H1 (cell line): ENCODE data around the gene ADCY5. TPM values are rescaled to one million over a fixed set of nuclear protein-coding genes. Genes with fewer than 3 reads are reported as not detected.

Experiments
- CTCF ChIA-PET: fragments of 300-600 bp; sonication (Branson Sonifier 250); formaldehyde crosslinking; loops from one replicate; lab custom pipeline; 2021; ENCODE audit not compliant: partially characterized antibody; lab: Charles Lee
- POLR2A ChIA-PET: fragments of 300-600 bp; sonication (Branson Sonifier 250); formaldehyde crosslinking; loops from one replicate; lab custom pipeline; 2021; ENCODE audit warnings: inconsistent platforms; ENCODE audit not compliant: partially characterized antibody; lab: Charles Lee
- DNase-seq, 2 experiments: peaks; one replicate each; pipeline versions ENCODE4 v3.0.0 to v3.0.0-alpha.2; 2010 to 2022; ENCODE audit warnings: low spot score in 2 of 2, low read depth in 1 of 2, mixed read lengths in 1 of 2
- FAIRE-seq: peaks from 2 replicates; lab custom pipeline; 2011; peaks lifted over from hg19 to GRCh38; lab: Jason Lieb, UNC
- H2AFZ ChIP-seq: 2 replicates; pipeline ENCODE4 v1.8.1; 2012; ENCODE audit warnings: low read length, inconsistent platforms
- H2AK5ac ChIP-seq: 2 replicates; pipeline ENCODE4 v1.6.1; 2013; ENCODE audit warnings: low read depth, low read length
- H2BK120ac ChIP-seq: replicated peaks from 2 replicates; pipeline ENCODE3; 2013; ENCODE audit warnings: low read depth, low read length, inconsistent platforms
- H2BK12ac ChIP-seq: 2 replicates; pipeline ENCODE4 v1.6.1; 2013; ENCODE audit warnings: low read depth, low read length
- H2BK15ac ChIP-seq: 2 replicates; pipeline ENCODE4 v1.6.1; 2013; ENCODE audit warnings: low read length
- H2BK20ac ChIP-seq: 2 replicates; pipeline ENCODE4 v1.6.1; 2013; ENCODE audit warnings: low read length
- H2BK5ac ChIP-seq: 2 replicates; pipeline ENCODE4 v1.6.1; 2013; ENCODE audit warnings: low read depth, low read length
- H3K14ac ChIP-seq: 2 replicates; pipeline ENCODE4 v1.6.1; 2013; ENCODE audit warnings: inconsistent platforms; ENCODE audit not compliant: insufficient read length
- H3K18ac ChIP-seq: 2 replicates; pipeline ENCODE4 v1.6.1; 2013; ENCODE audit warnings: low read length; ENCODE audit errors: extremely low read depth
- H3K23ac ChIP-seq: 2 replicates; pipeline ENCODE4 v1.6.1; 2013; ENCODE audit warnings: inconsistent platforms; ENCODE audit not compliant: insufficient read length
- H3K23me2 ChIP-seq: 2 replicates; pipeline ENCODE4 v1.6.1; 2013; ENCODE audit warnings: low read depth, low read length
- H3K27ac ChIP-seq: 2 replicates; pipeline ENCODE4 v1.6.1; 2011; ENCODE audit warnings: low read depth, low read length, inconsistent platforms
- H3K27me3 ChIP-seq, 4 experiments: replicated peaks in 1 of 4; 1 replicate in 1 of 4; 2 replicates in 3 of 4; pipeline versions ENCODE4 v1.6.1 to v1.8.1; 2011 to 2013; ENCODE audit warnings: low read length in 3 of 4, mild to moderate bottlenecking in 3 of 4, inconsistent platforms in 2 of 4, mixed read lengths in 2 of 4, moderate library complexity in 1 of 4; ENCODE audit not compliant: control insufficient read depth in 3 of 4, insufficient read depth in 3 of 4; ENCODE audit errors: extremely low read depth in 1 of 4
- H3K36me3 ChIP-seq, 4 experiments: 2 replicates each; pipeline versions ENCODE4 v1.6.1 to v1.8.1; 2011 to 2013; ENCODE audit warnings: mild to moderate bottlenecking in 4 of 4, low read length in 3 of 4, moderate library complexity in 2 of 4, control low read depth in 1 of 4, inconsistent platforms in 1 of 4; ENCODE audit not compliant: insufficient read depth in 4 of 4, control insufficient read depth in 2 of 4
- H3K4ac ChIP-seq: replicated peaks from 2 replicates; pipeline ENCODE3; 2013; ENCODE audit warnings: low read length, low read depth, mixed read lengths, inconsistent platforms; ENCODE audit not compliant: insufficient read length
- H3K4me1 ChIP-seq, 4 experiments: replicated peaks in 1 of 4; 1 replicate in 1 of 4; 2 replicates in 3 of 4; pipeline versions ENCODE4 v1.6.1 to v1.8.1; 2011 to 2013; ENCODE audit warnings: low read length in 3 of 4, inconsistent platforms in 2 of 4, mixed read lengths in 1 of 4; ENCODE audit not compliant: insufficient read depth in 4 of 4, control insufficient read depth in 3 of 4
- H3K4me2 ChIP-seq, 2 experiments: 2 replicates each; pipeline versions ENCODE4 v1.6.1 to v1.8.1; 2011 to 2013; ENCODE audit warnings: low read depth in 2 of 2, low read length in 2 of 2, control low read depth in 1 of 2, inconsistent platforms in 1 of 2, mild to moderate bottlenecking in 1 of 2; ENCODE audit not compliant: insufficient read depth in 1 of 2
- H3K4me3 ChIP-seq, 4 experiments: fragments of 200-600, 300-600 bp in 1 of 4; sonication (generic), shearing (Covaris generic), sonication (Bioruptor Twin) in 1 of 4; 2 replicates each; pipeline versions ENCODE4 v1.5.1 to v1.8.1; 2011 to 2016; ENCODE audit warnings: low read length in 4 of 4, low read depth in 3 of 4, control low read depth in 2 of 4, inconsistent platforms in 2 of 4, mild to moderate bottlenecking in 2 of 4, mixed read lengths in 1 of 4, moderate library complexity in 1 of 4; ENCODE audit not compliant: insufficient read depth in 2 of 4; ENCODE audit errors: extremely low read depth in 1 of 4
- H3K56ac ChIP-seq: replicated peaks from 2 replicates; pipeline ENCODE3; 2013; ENCODE audit warnings: low read depth, mild to moderate bottlenecking, mixed read lengths, low read length, inconsistent platforms; ENCODE audit not compliant: insufficient read length
- H3K79me1 ChIP-seq: 2 replicates; pipeline ENCODE4 v1.6.1; 2013; ENCODE audit warnings: low read depth, low read length, control low read depth
- H3K79me2 ChIP-seq, 2 experiments: 2 replicates each; pipeline versions ENCODE4 v1.6.1 to v1.8.1; 2012 to 2013; ENCODE audit warnings: low read length in 2 of 2, mild to moderate bottlenecking in 2 of 2, inconsistent platforms in 1 of 2; ENCODE audit not compliant: insufficient read depth in 2 of 2, control insufficient read depth in 1 of 2
- H3K9ac ChIP-seq, 4 experiments: replicated peaks in 1 of 4; 1 replicate in 1 of 4; 2 replicates in 3 of 4; pipeline versions ENCODE4 v1.6.1 to v1.8.1; 2011 to 2013; ENCODE audit warnings: low read depth in 3 of 4, low read length in 3 of 4, control low read depth in 2 of 4, mild to moderate bottlenecking in 2 of 4, moderate library complexity in 2 of 4, inconsistent platforms in 1 of 4; ENCODE audit errors: extremely low read depth in 1 of 4
- H3K9me3 ChIP-seq, 2 experiments: 2 replicates each; pipeline versions ENCODE4 v1.6.1 to v1.8.1; 2012 to 2013; ENCODE audit warnings: mild to moderate bottlenecking in 2 of 2, moderate library complexity in 2 of 2, control low read depth in 1 of 2, inconsistent platforms in 1 of 2, low read depth in 1 of 2, low read length in 1 of 2, mixed read lengths in 1 of 2; ENCODE audit not compliant: insufficient read depth in 2 of 2
- H4K20me1 ChIP-seq, 2 experiments: replicated peaks in 1 of 2; 2 replicates each; pipeline versions ENCODE3 to v1.8.1; 2011 to 2013; ENCODE audit warnings: inconsistent platforms in 2 of 2, low read length in 2 of 2, mild to moderate bottlenecking in 1 of 2; ENCODE audit not compliant: insufficient read depth in 2 of 2, control insufficient read depth in 1 of 2
- H4K5ac ChIP-seq: 2 replicates; pipeline ENCODE4 v1.6.1; 2013; ENCODE audit warnings: low read length, low read depth, mixed read lengths, inconsistent platforms; ENCODE audit not compliant: insufficient read length
- H4K8ac ChIP-seq: 2 replicates; pipeline ENCODE4 v1.8.0; 2013; ENCODE audit warnings: mild to moderate bottlenecking, moderate library complexity, low read length, inconsistent platforms; ENCODE audit not compliant: insufficient read depth; ENCODE audit errors: extremely low read depth
- H4K91ac ChIP-seq: replicated peaks from 2 replicates; pipeline ENCODE3; 2013; ENCODE audit warnings: low read length, mixed read lengths, inconsistent platforms; ENCODE audit not compliant: insufficient read length
- WGBS, 2 experiments: shearing (Covaris generic) in 1 of 2; methylation state at CpG; one replicate each; pipeline versions ENCODE4 v1.1.6 to v1.1.7; 2013 to 2015; ENCODE audit warnings: low lambda C conversion rate in 2 of 2, mixed read lengths in 2 of 2, inconsistent platforms in 1 of 2, low coverage in 1 of 2, missing lambda C conversion rate in 1 of 2; ENCODE audit not compliant: insufficient replicate concordance in 2 of 2, insufficient coverage in 1 of 2, insufficient read length in 1 of 2; ENCODE audit errors: extremely low coverage in 1 of 2, missing lambda C conversion rate in 1 of 2; 5-methylcytosine and 5-hydroxymethylcytosine counted together
- polyA plus RNA-seq, 7 experiments: library from polyadenylated mRNA; depleted of rRNA in 3 of 7; stranded (reverse) in 5 of 7; unstranded in 2 of 7; fragments of >200 nt in 5 of 7; fragments of 200-250 nt in 2 of 7; gene quantifications; 1 replicate in 5 of 7; 2 replicates in 1 of 7; 4 replicates in 1 of 7; pipeline versions ENCODE4 v1.2.1 to v1.2.3, GENCODE V29; 2011 to 2013; ENCODE audit warnings: missing spikeins in 2 of 7, mixed read lengths in 2 of 7
- total RNA-seq: library from RNA; stranded (reverse); fragmentation: NEBNext Ultra II Directional; extraction: Animal tissue kit (Norgen Biotek cat#: 25700); gene quantifications from 2 replicates; pipeline ENCODE4 v1.2.1, GENCODE V29; 2021

Gene ADCY5
- total and polyA plus RNA-seq, 2 of the 8 experiments (the other 6 are each of a cell fraction or from before 2014, with no cell fraction given): 18.9 to 40.8 TPM

- no peak overlapping the region for H2BK20ac ChIP-seq
- FAIRE-seq (no peak), DNase-seq (no peak)
- CTCF ChIA-PET: no interaction called here
- WGBS, 2 experiments: 90% methylated on average over 3 of the region's 3 CpGs; no CpG with 5 or more reads in 1 of the 2 experiments
- H3K18ac ChIP-seq: no peak overlapping the region
- no peaks in the 10 kb centered on the region; the same call in 1 of the 2 replicates for H3K23me2 ChIP-seq
- no peaks in the 10 kb centered on the region for H3K27me3 ChIP-seq
- no peaks in the 10 kb centered on the region for H3K4me1 ChIP-seq
- no peak overlapping the region for H2BK12ac ChIP-seq
- H2AK5ac ChIP-seq: no peak overlapping the region
- H3K56ac ChIP-seq: no peak overlapping the region
- H3K23ac ChIP-seq: no peak overlapping the region
- POLR2A ChIA-PET: no interaction called here
- H3K36me3 ChIP-seq: no peaks in the 10 kb centered on the region
- H3K14ac ChIP-seq: no peak overlapping the region
- no peak overlapping the region for H4K8ac ChIP-seq
- H2AFZ ChIP-seq: no peak overlapping the region
- H4K91ac ChIP-seq: no peak overlapping the region
- H2BK15ac ChIP-seq: no peak overlapping the region
- H2BK5ac ChIP-seq: no peak overlapping the region
- no peak overlapping the region for H3K4me3 ChIP-seq
- H3K9ac ChIP-seq: no peak overlapping the region
- no peaks in the 10 kb centered on the region for H3K9me3 ChIP-seq
- no peaks in the 10 kb centered on the region for H4K20me1 ChIP-seq
- H4K5ac ChIP-seq: no peak overlapping the region
- H3K79me1 ChIP-seq: no peaks in the 10 kb centered on the region
- H3K79me2 ChIP-seq: no peaks in the 10 kb centered on the region
- no peak overlapping the region for H3K4me2 ChIP-seq
- H2BK120ac ChIP-seq: no peak overlapping the region
- H3K4ac ChIP-seq: no peak overlapping the region
- H3K27ac ChIP-seq: no peak overlapping the region
Measured at GRCh38 chr3:123236902-123237301, 212.0 kb downstream of the ADCY5 start.
